Mammary epithelial cell (primary cell): ENCODE data around the gene GRN.

Experiments
- CTCF ChIP-seq, 2 donors: IDR thresholded peaks in 1 of 2; conservative IDR thresholded peaks in 1 of 2; 2 replicates each; pipeline ENCODE4 v1.5.1; 2011 to 2012; ENCODE audit warnings: inconsistent platforms in 2 of 2, low read length in 2 of 2, mild to moderate bottlenecking in 2 of 2, control low read depth in 1 of 2, low read depth in 1 of 2; ENCODE audit not compliant: insufficient read depth in 1 of 2; ENCODE audit errors: extremely low read depth in 1 of 2
- EZH2 ChIP-seq: IDR thresholded peaks from 2 replicates; pipeline ENCODE4 v1.6.1; 2012; ENCODE audit warnings: low read length, inconsistent platforms, borderline replicate concordance

- no peak for TF ChIP-seq EZH2
- no peak for TF ChIP-seq CTCF (conservative IDR thresholded peaks at IDR 0.05 in 1 of 2, IDR thresholded peaks at IDR 0.05 in 1 of 2; ENCODE audit: extremely low read depth in 1 of 2, insufficient read depth in 1 of 2, low read depth in 1 of 2, low read length in 2 of 2)
Observed at GRCh38 chr17:44379887-44380286, 34.8 kb downstream of the GRN start.
